Measurements from ENCODE around the gene INO80D. TPM values are rescaled to one million over a fixed set of nuclear protein-coding genes. Genes with fewer than 3 reads are reported as not detected.
"Not testable (repeated sequence)": the region's sequence is repeated elsewhere in the genome, so short reads cannot be mapped to it uniquely, and the experiment has no call there.

INO80D gene
- total RNA-seq, 1 experiment from 2014 or later, result 9.0 TPM

DNA sequence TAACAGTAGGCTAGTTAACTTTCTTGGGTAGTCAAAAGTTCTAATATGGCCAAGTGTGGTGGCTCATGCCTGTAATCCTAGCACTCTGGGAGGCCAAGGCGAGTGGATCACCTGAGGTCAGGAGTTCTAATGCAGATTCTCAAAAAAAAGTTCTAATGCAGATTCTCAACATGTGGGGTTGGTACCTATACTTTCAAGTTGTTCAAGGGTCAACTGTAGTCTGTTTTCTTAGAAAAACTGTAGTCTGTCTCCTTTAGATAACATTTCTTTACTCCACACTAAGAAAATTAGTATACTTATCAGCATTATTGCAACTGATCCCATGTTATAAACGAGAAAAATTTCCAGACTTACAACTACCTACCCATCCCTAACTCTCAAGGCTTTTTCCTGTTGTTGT, 16.6 kb downstream of the INO80D start:
- Histone ChIP-seq H3K4me3 (ENCODE audit: insufficient read depth, low read depth, low read length) (no peak overlapping the region), H3K27me3 (ENCODE audit: control insufficient read depth, insufficient read depth, low read length) (no peaks in the 10 kb centered on the region), H3K36me3 (replicated peaks; ENCODE audit: control insufficient read depth, insufficient read depth, low read length) (no peaks in the 10 kb centered on the region)
- no peak for DNase-seq

- DNase-seq, result no peak
- H3K27me3 ChIP-seq (ENCODE audit: control insufficient read depth, insufficient read depth, low read length), result no peaks in the 10 kb centered on the region
Observed at GRCh38 chr2:206068207-206068606, 17.8 kb downstream of the INO80D start.

DNA sequence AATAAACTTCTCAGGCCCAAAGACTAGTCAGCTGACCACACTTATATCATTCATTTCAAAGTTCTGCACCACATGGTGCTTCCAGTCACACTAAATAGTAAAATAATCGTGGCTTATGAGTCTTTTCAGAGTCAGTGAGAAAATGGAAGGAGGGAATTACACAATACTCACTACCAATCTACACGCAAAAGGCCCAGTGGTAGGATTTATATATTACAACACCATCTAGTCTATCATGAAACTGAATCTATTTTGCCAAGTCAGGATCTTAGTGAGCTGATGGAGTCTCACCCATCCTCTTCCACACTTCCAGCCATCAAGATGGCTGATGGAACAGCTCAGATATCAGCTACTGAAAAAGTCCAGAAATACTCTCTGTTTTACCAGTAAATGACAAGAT, 21.9 kb downstream of the INO80D start:
- DNase-seq, result no peak
- Histone ChIP-seq H3K27me3 (ENCODE audit: control insufficient read depth, insufficient read depth, low read length) (no peaks in the 10 kb centered on the region), H3K36me3 (replicated peaks; ENCODE audit: control insufficient read depth, insufficient read depth, low read length) (no peaks in the 10 kb centered on the region; the same call in 1 of the 2 replicates), H3K4me3 (ENCODE audit: insufficient read depth, low read depth, low read length) (no peak overlapping the region)

More at GRCh38 chr2:206068207-206068606, 17.8 kb downstream of the INO80D start:
- Histone ChIP-seq H3K36me3 (replicated peaks; ENCODE audit: control insufficient read depth, insufficient read depth, low read length) (no peaks in the 10 kb centered on the region), H3K4me3 (ENCODE audit: insufficient read depth, low read depth, low read length) (no peak overlapping the region)

DNA sequence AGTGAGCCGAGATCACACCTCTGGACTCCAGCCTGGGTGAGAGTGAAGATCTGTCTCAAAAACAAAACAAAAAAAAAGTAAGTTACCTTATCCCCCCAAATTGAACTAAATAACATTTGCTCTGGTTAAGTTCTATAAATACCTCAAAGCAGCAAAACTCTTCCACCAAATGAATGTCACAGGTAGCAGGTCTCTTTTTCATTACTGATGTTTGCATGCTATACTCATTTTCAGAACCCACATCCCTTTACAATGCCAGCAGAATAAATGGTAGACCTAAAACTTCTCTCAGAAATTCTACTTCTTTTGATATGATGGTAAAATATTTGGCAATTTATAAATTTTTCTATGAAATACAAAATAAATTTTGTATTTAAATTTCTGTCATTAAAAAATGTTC, 22.3 kb downstream of the INO80D start:
- no peak for DNase-seq
- H3K4me3 ChIP-seq (ENCODE audit: insufficient read depth, low read depth, low read length), result no peak overlapping the region
- no peaks in the 10 kb centered on the region; the same call in 1 of the 2 replicates for H3K36me3 ChIP-seq (replicated peaks; ENCODE audit: control insufficient read depth, insufficient read depth, low read length)
- no peaks in the 10 kb centered on the region for H3K27me3 ChIP-seq (ENCODE audit: control insufficient read depth, insufficient read depth, low read length)

DNA sequence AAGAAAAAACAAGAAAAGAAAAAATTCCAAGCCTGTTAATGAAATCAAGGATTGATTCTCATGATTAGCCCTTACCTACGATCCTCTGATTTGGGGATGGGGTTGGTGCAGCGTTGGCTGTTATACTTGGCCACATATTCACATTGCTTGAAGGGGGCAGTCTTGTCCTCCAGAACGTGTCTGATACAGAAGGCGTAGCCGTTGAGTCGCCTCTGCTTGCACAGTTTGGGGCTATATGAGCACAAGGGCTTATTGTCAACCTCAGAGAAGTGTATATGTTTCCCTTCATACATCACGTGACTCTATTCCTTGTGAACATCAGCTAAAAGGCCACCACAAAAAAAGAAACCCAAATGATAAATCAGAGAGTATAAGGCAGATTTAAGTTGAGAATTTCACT, 23.2 kb downstream of the INO80D start:
- H3K36me3 ChIP-seq (replicated peaks; ENCODE audit: control insufficient read depth, insufficient read depth, low read length), result no peaks in the 10 kb centered on the region; the same call in 1 of the 2 replicates
- no peaks in the 10 kb centered on the region for H3K27me3 ChIP-seq (ENCODE audit: control insufficient read depth, insufficient read depth, low read length)
- no peak overlapping the region for H3K4me3 ChIP-seq (ENCODE audit: insufficient read depth, low read depth, low read length)
- peak; percentile 43 for DNase-seq

DNA sequence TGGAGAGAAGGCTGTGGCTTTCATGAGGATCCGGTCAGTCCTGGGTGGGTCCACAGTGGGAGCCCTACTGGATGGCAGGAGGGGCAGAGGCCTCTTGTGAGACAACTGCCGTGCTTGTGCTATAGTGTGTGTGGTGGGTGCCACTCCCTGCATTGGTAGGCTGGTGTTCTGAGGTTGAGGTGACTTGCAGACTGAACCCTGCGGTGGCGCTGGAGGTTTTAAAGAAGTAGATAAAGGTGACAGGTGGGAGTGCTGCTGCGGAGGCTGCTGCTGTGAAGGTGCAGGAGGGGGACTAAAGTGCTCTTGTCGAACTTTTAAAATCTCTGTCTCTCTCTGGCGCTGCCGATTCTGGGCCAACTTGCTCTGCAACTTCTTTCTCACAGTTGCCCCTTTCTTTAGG, 29.7 kb downstream of the INO80D start:
- no peak overlapping the region for H3K4me3 ChIP-seq (ENCODE audit: insufficient read depth, low read depth, low read length)
- peaks cover 13% of the 10 kb centered on the region for H3K36me3 ChIP-seq (replicated peaks; ENCODE audit: control insufficient read depth, insufficient read depth, low read length)
- DNase-seq, result no peak
- H3K27me3 ChIP-seq (ENCODE audit: control insufficient read depth, insufficient read depth, low read length), result no peaks in the 10 kb centered on the region

DNA sequence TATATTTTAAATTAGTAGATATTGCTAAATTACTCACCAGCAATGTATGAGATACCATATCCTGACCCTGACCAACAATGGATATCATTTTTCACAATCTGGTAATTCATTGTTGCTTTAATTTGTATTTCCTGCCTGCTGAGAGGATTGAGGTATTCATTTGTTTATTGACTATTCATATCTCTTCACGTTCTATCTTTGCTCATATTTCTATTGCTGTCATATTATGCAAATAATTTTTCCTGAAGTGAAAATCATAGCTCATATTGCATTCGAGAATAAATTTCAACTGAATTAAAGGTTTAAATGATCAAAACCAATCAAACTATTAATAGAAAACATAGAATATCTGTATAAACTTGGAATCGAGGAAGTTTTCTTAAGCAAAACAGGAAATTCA, 31.0 kb downstream of the INO80D start:
- H3K36me3 ChIP-seq (replicated peaks; ENCODE audit: control insufficient read depth, insufficient read depth, low read length), result peaks cover 13% of the 10 kb centered on the region
- no peaks in the 10 kb centered on the region for H3K27me3 ChIP-seq (ENCODE audit: control insufficient read depth, insufficient read depth, low read length)
- no peak for DNase-seq
- H3K4me3 ChIP-seq (ENCODE audit: insufficient read depth, low read depth, low read length), result no peak overlapping the region

- Histone ChIP-seq H3K36me3 (replicated peaks; ENCODE audit: control insufficient read depth, insufficient read depth, low read length) (peaks cover 13% of the 10 kb centered on the region), H3K4me3 (ENCODE audit: insufficient read depth, low read depth, low read length) (no peak overlapping the region), H3K27me3 (ENCODE audit: control insufficient read depth, insufficient read depth, low read length) (no peaks in the 10 kb centered on the region)
- DNase-seq, result no peak
Observed at GRCh38 chr2:206051912-206052311, 34.1 kb downstream of the INO80D start.

- Histone ChIP-seq H3K27me3 (ENCODE audit: control insufficient read depth, insufficient read depth, low read length) (no peaks in the 10 kb centered on the region), H3K36me3 (replicated peaks; ENCODE audit: control insufficient read depth, insufficient read depth, low read length) (peaks cover 1% of the 10 kb centered on the region), H3K4me3 (ENCODE audit: insufficient read depth, low read depth, low read length) (no peak overlapping the region)
- DNase-seq, result no peak
Observed at GRCh38 chr2:206049392-206049791, 36.6 kb downstream of the INO80D start.

DNA sequence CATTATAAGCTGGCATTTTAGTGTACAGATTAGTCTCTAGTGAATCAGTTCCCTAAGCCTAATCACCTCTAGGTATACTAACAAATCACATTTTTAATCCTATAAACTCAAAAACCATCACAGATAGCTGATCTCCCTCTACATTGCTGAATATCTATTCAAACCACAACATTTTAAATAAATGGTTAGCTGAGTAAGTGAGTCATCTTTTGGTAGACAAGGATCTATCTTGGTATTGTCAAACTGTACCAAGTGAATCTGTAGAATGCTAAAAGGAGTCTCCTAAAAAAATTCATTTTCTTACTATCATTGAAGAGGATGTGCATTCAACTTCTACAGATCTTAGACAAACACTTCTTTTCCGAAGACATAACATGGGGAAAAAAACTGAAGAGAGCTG, 40.7 kb downstream of the INO80D start:
- no peak overlapping the region for H3K4me3 ChIP-seq (ENCODE audit: insufficient read depth, low read depth, low read length)
- no peaks in the 10 kb centered on the region for H3K27me3 ChIP-seq (ENCODE audit: control insufficient read depth, insufficient read depth, low read length)
- no peak for DNase-seq
- peaks cover 3% of the 10 kb centered on the region for H3K36me3 ChIP-seq (replicated peaks; ENCODE audit: control insufficient read depth, insufficient read depth, low read length)

GRCh38 chr2:206040525-206040924, 45.4 kb downstream of the INO80D start:
- Histone ChIP-seq H3K27me3 (ENCODE audit: control insufficient read depth, insufficient read depth, low read length) (no peaks in the 10 kb centered on the region), H3K4me3 (ENCODE audit: insufficient read depth, low read depth, low read length) (no peak overlapping the region), H3K36me3 (replicated peaks; ENCODE audit: control insufficient read depth, insufficient read depth, low read length) (peaks cover 2% of the 10 kb centered on the region; the same call in 1 of the 2 replicates)
- no peak for DNase-seq

- not testable (repeated sequence) for H3K36me3 ChIP-seq (replicated peaks; ENCODE audit: control insufficient read depth, insufficient read depth, low read length); H3K4me3 ChIP-seq (ENCODE audit: insufficient read depth, low read depth, low read length); H3K27me3 ChIP-seq (ENCODE audit: control insufficient read depth, insufficient read depth, low read length); DNase-seq
Observed at GRCh38 chr2:206035393-206035792, 50.6 kb downstream of the INO80D start.

- H3K4me3 ChIP-seq (ENCODE audit: insufficient read depth, low read depth, low read length); H3K27me3 ChIP-seq (ENCODE audit: control insufficient read depth, insufficient read depth, low read length); H3K36me3 ChIP-seq (replicated peaks; ENCODE audit: control insufficient read depth, insufficient read depth, low read length); DNase-seq: not testable (repeated sequence)
Observed at GRCh38 chr2:206033452-206033851, 52.5 kb downstream of the INO80D start.

DNA sequence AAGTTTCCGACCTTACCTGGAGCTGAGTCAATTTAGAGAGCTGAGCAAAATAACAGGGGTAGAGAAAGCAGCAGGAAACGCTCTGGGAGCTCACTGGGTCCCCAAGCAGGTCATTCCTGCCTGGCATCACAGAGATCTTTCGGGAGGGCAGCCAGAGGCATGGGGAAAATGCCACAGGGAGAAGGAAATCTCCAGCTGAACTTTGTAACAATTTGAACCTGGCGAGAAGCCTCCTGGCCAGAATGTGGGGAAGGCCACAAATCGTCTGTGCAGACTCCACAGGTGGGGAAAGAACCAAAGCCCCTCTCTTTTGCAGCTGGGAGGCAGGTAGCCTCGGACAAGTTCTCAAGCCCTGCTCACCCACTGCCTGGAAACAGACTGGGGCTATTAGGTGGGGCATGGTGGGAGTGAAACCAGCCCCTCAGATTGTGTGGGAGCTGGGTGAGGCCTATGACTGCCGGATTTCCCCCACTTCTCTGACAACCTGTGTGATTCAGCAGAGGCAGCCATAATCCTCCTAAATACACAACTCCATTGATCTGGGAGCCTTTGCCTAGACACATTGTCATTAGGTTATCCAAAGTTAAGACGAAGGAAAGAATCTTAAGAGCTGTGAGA, 53.9 kb downstream of the INO80D start:
- DNase-seq, result no peak
- Histone ChIP-seq H3K27me3 (ENCODE audit: control insufficient read depth, insufficient read depth, low read length) (no peaks in the 10 kb centered on the region), H3K36me3 (replicated peaks; ENCODE audit: control insufficient read depth, insufficient read depth, low read length) (0 out of 2 replicates have a peak, but pooled peaks cover 1% of the 10 kb centered on the region), H3K4me3 (ENCODE audit: insufficient read depth, low read depth, low read length) (no peak overlapping the region)

GRCh38 chr2:206031162-206031784, 54.7 kb downstream of the INO80D start:
- Histone ChIP-seq H3K36me3 (replicated peaks; ENCODE audit: control insufficient read depth, insufficient read depth, low read length) (0 out of 2 replicates have a peak, but pooled peaks cover 1% of the 10 kb centered on the region), H3K27me3 (ENCODE audit: control insufficient read depth, insufficient read depth, low read length) (no peaks in the 10 kb centered on the region)
- DNase-seq, result no peak

More at GRCh38 chr2:206031162-206031784, 54.7 kb downstream of the INO80D start:
- H3K4me3 ChIP-seq (ENCODE audit: insufficient read depth, low read depth, low read length), result no peak overlapping the region
